ENCODE results near the gene ADAMTS7.

GRCh38 chr15:78807359-78807758 lies 3.9 kb downstream of the ADAMTS7 start:
- TF ChIP-seq CTCF (IDR thresholded peaks at IDR 0.05) (no peak), POLR2AphosphoS5 (IDR thresholded peaks at IDR 0.05) (no peak)
